CD14-positive monocyte (primary cell): ENCODE measurements around the gene TRDN. TPM values are rescaled to one million over a fixed set of nuclear protein-coding genes. Genes with fewer than 3 reads are reported as not detected.

Experiments used
- DNase-seq, 3 donors: peaks; one replicate each; pipeline ENCODE4 v3.0.0-alpha.2; 2011 to 2022
- H2AFZ ChIP-seq: 2 replicates; pipeline ENCODE4 v1.6.0; 2012; ENCODE audit warnings: mild to moderate bottlenecking, low read depth, low read length, inconsistent platforms; ENCODE audit not compliant: insufficient read depth, poor library complexity, severe bottlenecking
- H3K27ac ChIP-seq, 2 donors: 1 replicate in 1 of 2; 2 replicates in 1 of 2; pipeline ENCODE4 v1.5.1; 2012 to 2013; ENCODE audit warnings: low read length in 2 of 2, control low read depth in 1 of 2, inconsistent platforms in 1 of 2, low read depth in 1 of 2, mild to moderate bottlenecking in 1 of 2
- H3K27me3 ChIP-seq, 2 donors: one replicate each; pipeline versions ENCODE4 v1.6.0 to v1.6.1; 2011 to 2013; ENCODE audit warnings: low read length in 2 of 2; ENCODE audit not compliant: control insufficient read depth in 2 of 2, insufficient read depth in 2 of 2
- H3K36me3 ChIP-seq, 2 donors: replicated peaks in 1 of 2; 1 replicate in 1 of 2; 2 replicates in 1 of 2; pipeline versions ENCODE4 v1.5.1 to v1.6.1; 2012 to 2013; ENCODE audit warnings: low read length in 2 of 2, control low read depth in 1 of 2, inconsistent platforms in 1 of 2, mild to moderate bottlenecking in 1 of 2; ENCODE audit not compliant: insufficient read depth in 2 of 2, control insufficient read depth in 1 of 2
- H3K4me1 ChIP-seq, 2 donors: 1 replicate in 1 of 2; 2 replicates in 1 of 2; pipeline versions ENCODE4 v1.5.1 to v1.6.1; 2012 to 2013; ENCODE audit warnings: low read length in 2 of 2, control low read depth in 1 of 2, inconsistent platforms in 1 of 2, mild to moderate bottlenecking in 1 of 2, moderate library complexity in 1 of 2; ENCODE audit not compliant: insufficient read depth in 2 of 2, control insufficient read depth in 1 of 2
- H3K4me2 ChIP-seq: replicated peaks from 2 replicates; pipeline ENCODE3; 2012; ENCODE audit warnings: low read length, moderate library complexity, mild to moderate bottlenecking; ENCODE audit not compliant: poor library complexity, severe bottlenecking; ENCODE audit errors: extremely low read depth
- H3K4me3 ChIP-seq, 3 experiments: fragments of 200-600 bp in 1 of 3; sonication (generic) in 1 of 3; replicated peaks in 1 of 3; 1 replicate in 2 of 3; 2 replicates in 1 of 3; pipeline ENCODE4 v1.5.1; 2011 to 2013; ENCODE audit warnings: low read length in 3 of 3, mild to moderate bottlenecking in 3 of 3, control low read depth in 2 of 3, low read depth in 2 of 3, inconsistent platforms in 1 of 3, moderate library complexity in 1 of 3
- H3K79me2 ChIP-seq: 2 replicates; pipeline ENCODE4 v1.6.0; 2012; ENCODE audit warnings: mild to moderate bottlenecking, control low read depth, inconsistent platforms, low read length, moderate library complexity; ENCODE audit not compliant: insufficient read depth
- H3K9ac ChIP-seq: 2 replicates; pipeline ENCODE4 v1.6.0; 2017; ENCODE audit warnings: low read length, mild to moderate bottlenecking; ENCODE audit not compliant: insufficient read depth, poor library complexity, severe bottlenecking
- H3K9me3 ChIP-seq, 2 donors: replicated peaks in 1 of 2; 1 replicate in 1 of 2; 2 replicates in 1 of 2; pipeline versions ENCODE4 v1.5.1 to v1.6.1; 2012 to 2013; ENCODE audit warnings: low read length in 2 of 2, control low read depth in 1 of 2; ENCODE audit not compliant: control insufficient read depth in 1 of 2, insufficient read depth in 1 of 2
- H4K20me1 ChIP-seq: 2 replicates; pipeline ENCODE4 v1.6.0; 2012; ENCODE audit warnings: mild to moderate bottlenecking, low read length, control low read depth, moderate library complexity; ENCODE audit not compliant: insufficient read depth
- H3K27ac Mint-ChIP-seq, 7 donors: one replicate each; pipeline ENCODE4 v1.8.0; 2020; ENCODE audit warnings: mild to moderate bottlenecking in 7 of 7, mixed read lengths in 7 of 7, moderate library complexity in 6 of 7, inconsistent platforms in 2 of 7
- H3K27me3 Mint-ChIP-seq, 3 donors: one replicate each; pipeline ENCODE4 v1.8.0; 2021 to 2022; ENCODE audit warnings: low read depth in 3 of 3, mild to moderate bottlenecking in 3 of 3, mixed read lengths in 3 of 3, moderate library complexity in 3 of 3, inconsistent platforms in 1 of 3
- H3K36me3 Mint-ChIP-seq, 2 donors: one replicate each; pipeline ENCODE4 v1.8.0; 2020; ENCODE audit warnings: mixed read lengths in 2 of 2, inconsistent platforms in 1 of 2, mild to moderate bottlenecking in 1 of 2
- H3K4me1 Mint-ChIP-seq: one replicate; pipeline ENCODE4 v1.8.0; 2020; ENCODE audit warnings: mild to moderate bottlenecking, mixed read lengths
- H3K4me3 Mint-ChIP-seq, 2 donors: one replicate each; pipeline ENCODE4 v1.8.0; 2020; ENCODE audit warnings: mild to moderate bottlenecking in 2 of 2, mixed read lengths in 2 of 2, moderate library complexity in 1 of 2
- H3K9me3 Mint-ChIP-seq, 7 donors: one replicate each; pipeline ENCODE4 v1.8.0; 2020 to 2022; ENCODE audit warnings: mixed read lengths in 7 of 7, mild to moderate bottlenecking in 6 of 7, moderate library complexity in 6 of 7, inconsistent platforms in 2 of 7
- CTCF ChIP-seq: fragments of 200-600 bp; IDR thresholded peaks from one replicate; pipeline ENCODE4 v1.8.0; 2022; ENCODE audit warnings: antibody characterized with exemption, mild to moderate bottlenecking
- WGBS: methylation state at CpG from one replicate; pipeline ENCODE4 v1.1.5; 2013; ENCODE audit warnings: missing lambda C conversion rate; ENCODE audit not compliant: insufficient coverage; 5-methylcytosine and 5-hydroxymethylcytosine counted together
- intact Hi-C, 2 donors: fragments of 100-400 bp; cut with micrococcal nuclease; formaldehyde crosslinking; loops; one replicate each; pipeline versions ENCODE4 v1.15.0 to v1.15.1; 2023
- polyA plus RNA-seq, 3 donors: library from polyadenylated mRNA; depleted of rRNA in 1 of 3; unstranded in 2 of 3; stranded (reverse) in 1 of 3; fragments of 300-500 nt in 2 of 3; fragments of >200 nt in 1 of 3; fragmentation: Illumina TruSeq in 2 of 3; gene quantifications; 1 replicate in 2 of 3; 2 replicates in 1 of 3; pipeline ENCODE4 v1.2.3, GENCODE V29; 2012 to 2021

The TRDN gene
- polyA plus RNA-seq, 3 donors, result not detected

DNA sequence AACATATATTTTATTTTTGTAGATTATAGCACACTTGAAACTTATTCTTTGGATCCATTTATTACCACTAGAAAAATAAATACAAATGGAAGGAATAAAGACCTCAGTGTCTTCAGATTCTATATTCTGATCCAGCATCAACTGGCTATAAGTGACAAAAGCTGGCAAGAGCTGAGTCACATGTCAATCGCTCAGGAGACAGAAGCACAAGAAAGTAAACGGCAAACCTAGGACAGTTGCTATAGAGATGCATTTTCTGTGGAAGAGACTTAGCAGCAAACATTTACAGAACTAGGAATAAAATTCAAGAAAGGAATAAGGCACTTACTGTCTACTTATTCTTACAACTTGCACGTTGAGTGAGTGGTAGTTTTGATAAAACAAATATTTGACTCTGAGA lies 410.4 kb downstream of the TRDN start:
- Mint-ChIP-seq H3K36me3 (no peaks in the 10 kb centered on the region), H3K9me3 (peaks cover 0 to 4% (median 0%) of the 10 kb centered on the region in 7 donors), H3K27me3 (no peaks in the 10 kb centered on the region), H3K4me1 (no peaks in the 10 kb centered on the region), H3K4me3 (no peak overlapping the region), H3K27ac (no peak overlapping the region)
- WGBS, result no CpG with 5 or more reads among the region's 3 CpGs
- Histone ChIP-seq H3K9ac (no peak overlapping the region), H3K36me3 (no peaks in the 10 kb centered on the region), H3K79me2 (no peaks in the 10 kb centered on the region), H3K27ac (no peak overlapping the region), H3K4me2 (no peak overlapping the region), H3K9me3 (no peaks in the 10 kb centered on the region), H3K4me3 (no peak overlapping the region), H3K27me3 (no peaks in the 10 kb centered on the region), H4K20me1 (no peaks in the 10 kb centered on the region), H2AFZ (no peak overlapping the region), H3K4me1 (no peaks in the 10 kb centered on the region)
- DNase-seq, result no peak
- no peak for TF ChIP-seq CTCF
- intact Hi-C loops, result no loop called here

DNA sequence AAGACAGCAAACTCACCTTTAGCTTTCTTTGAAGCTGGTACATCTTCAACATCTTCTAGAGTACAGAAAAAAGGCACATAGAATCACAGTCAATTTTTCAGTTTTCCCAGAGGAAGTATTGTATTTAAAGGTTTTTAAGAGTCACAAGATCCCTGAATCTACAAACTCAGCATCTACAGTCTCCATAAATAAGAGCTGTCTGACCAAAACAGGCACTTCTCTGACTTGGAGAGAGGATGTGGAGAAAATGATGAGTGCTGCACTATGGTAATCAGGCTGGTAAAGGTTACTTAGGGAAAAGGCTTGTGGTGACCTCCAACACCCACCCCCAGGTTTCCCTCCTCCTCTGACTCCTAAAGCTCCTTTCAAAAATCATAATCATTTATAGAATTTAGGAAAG lies 412.7 kb downstream of the TRDN start:
- intact Hi-C loops, result no loop called here
- Histone ChIP-seq H3K9ac (no peak overlapping the region), H3K27me3 (no peaks in the 10 kb centered on the region), H3K9me3 (no peaks in the 10 kb centered on the region), H3K4me3 (no peak overlapping the region), H3K79me2 (no peaks in the 10 kb centered on the region), H3K27ac (no peak overlapping the region), H3K36me3 (no peaks in the 10 kb centered on the region), H3K4me2 (no peak overlapping the region), H4K20me1 (no peaks in the 10 kb centered on the region), H2AFZ (no peak overlapping the region), H3K4me1 (no peaks in the 10 kb centered on the region)
- peaks cover 0 to 4% (median 0%) of the 10 kb centered on the region in 7 donors for H3K9me3 Mint-ChIP-seq
- no peaks in the 10 kb centered on the region for H3K27me3 Mint-ChIP-seq
- TF ChIP-seq CTCF, result no peak
- no peaks in the 10 kb centered on the region for H3K4me1 Mint-ChIP-seq
- H3K27ac Mint-ChIP-seq, result no peak overlapping the region
- H3K4me3 Mint-ChIP-seq, result no peak overlapping the region
- H3K36me3 Mint-ChIP-seq, result no peaks in the 10 kb centered on the region
- DNase-seq, result no peak
